ENCODE measurements around the gene SHISAL1.

SHISAL1 gene

DNA sequence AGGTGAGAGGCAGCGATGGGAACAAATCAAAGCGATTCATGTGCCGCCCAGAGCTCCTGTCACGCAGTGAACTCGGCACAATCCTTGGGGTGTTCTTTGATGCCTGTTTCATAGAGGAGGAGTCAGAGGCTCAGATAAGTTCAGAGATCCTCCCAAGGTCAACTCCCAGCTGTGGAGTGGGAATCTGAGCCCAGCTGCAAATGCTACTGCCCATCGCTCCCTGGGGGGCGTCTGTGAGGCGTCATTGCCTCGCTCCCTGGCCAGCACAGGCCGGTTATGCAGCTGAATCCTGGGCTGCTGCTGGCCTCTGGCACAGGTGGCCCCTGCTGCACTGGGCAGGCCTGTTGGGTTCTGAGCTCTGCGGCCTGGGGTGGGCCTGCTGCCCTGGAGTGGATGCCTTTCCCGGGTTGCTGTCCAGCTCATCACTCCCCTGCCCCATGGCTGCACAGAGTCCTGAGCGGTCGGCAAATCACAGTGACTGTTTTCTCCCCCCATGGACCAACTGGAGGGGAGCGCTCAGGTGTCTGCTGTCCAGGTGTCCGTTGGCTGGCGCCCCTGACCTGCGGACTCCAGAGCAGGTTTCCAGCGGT is 36.3 kb upstream of the SHISAL1 start:
- peaks cover 46% of the 10 kb centered on the region for H3K27me3 Mint-ChIP-seq (ENCODE audit: low read depth, poor library complexity)
- H3K9me3 Mint-ChIP-seq, result no peaks in the 10 kb centered on the region
- TF ChIP-seq, protein P1, sequence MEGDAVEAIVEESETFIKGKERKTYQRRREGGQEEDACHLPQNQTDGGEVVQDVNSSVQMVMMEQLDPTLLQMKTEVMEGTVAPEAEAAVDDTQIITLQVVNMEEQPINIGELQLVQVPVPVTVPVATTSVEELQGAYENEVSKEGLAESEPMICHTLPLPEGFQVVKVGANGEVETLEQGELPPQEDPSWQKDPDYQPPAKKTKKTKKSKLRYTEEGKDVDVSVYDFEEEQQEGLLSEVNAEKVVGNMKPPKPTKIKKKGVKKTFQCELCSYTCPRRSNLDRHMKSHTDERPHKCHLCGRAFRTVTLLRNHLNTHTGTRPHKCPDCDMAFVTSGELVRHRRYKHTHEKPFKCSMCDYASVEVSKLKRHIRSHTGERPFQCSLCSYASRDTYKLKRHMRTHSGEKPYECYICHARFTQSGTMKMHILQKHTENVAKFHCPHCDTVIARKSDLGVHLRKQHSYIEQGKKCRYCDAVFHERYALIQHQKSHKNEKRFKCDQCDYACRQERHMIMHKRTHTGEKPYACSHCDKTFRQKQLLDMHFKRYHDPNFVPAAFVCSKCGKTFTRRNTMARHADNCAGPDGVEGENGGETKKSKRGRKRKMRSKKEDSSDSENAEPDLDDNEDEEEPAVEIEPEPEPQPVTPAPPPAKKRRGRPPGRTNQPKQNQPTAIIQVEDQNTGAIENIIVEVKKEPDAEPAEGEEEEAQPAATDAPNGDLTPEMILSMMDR (IDR thresholded peaks at IDR 0.05), result no peak
- no peak overlapping the region for H3K27ac Mint-ChIP-seq
- H3K4me1 Mint-ChIP-seq, result peaks cover 65% of the 10 kb centered on the region
- no peaks in the 10 kb centered on the region for H3K36me3 Mint-ChIP-seq (ENCODE audit: low read depth)
- peak; percentile 54 for DNase-seq
- H3K4me3 Mint-ChIP-seq, result no peak overlapping the region

DNA sequence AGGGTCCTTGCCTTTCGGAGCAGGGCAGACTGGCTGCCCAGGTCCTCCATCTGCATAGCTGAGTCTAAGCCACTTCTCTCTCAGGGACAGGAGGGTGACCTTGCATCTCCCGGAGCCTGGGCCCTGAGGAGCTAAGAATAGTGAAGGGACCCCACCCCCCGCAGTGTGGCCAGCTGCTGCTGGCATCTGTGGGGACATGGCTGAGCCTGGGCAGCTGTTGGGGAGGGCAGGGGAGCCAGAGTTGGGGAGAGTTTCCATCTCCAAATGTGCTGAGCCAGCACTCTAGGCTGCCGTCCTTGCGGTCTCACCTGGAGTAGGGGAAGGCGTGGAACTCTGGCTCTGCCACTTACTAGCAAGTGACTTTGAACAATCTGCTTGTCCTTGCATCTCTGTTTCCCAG is 34.8 kb upstream of the SHISAL1 start:
- peaks cover 51% of the 10 kb centered on the region for H3K27me3 Mint-ChIP-seq (ENCODE audit: low read depth, poor library complexity)
- H3K9me3 Mint-ChIP-seq, result no peaks in the 10 kb centered on the region
- no peak for DNase-seq
- no peaks in the 10 kb centered on the region for H3K36me3 Mint-ChIP-seq (ENCODE audit: low read depth)
- H3K27ac Mint-ChIP-seq, result no peak overlapping the region
- no peak overlapping the region for H3K4me3 Mint-ChIP-seq
- TF ChIP-seq, protein P1 (IDR thresholded peaks at IDR 0.05), result no peak
- peaks cover 51% of the 10 kb centered on the region for H3K4me1 Mint-ChIP-seq

DNA sequence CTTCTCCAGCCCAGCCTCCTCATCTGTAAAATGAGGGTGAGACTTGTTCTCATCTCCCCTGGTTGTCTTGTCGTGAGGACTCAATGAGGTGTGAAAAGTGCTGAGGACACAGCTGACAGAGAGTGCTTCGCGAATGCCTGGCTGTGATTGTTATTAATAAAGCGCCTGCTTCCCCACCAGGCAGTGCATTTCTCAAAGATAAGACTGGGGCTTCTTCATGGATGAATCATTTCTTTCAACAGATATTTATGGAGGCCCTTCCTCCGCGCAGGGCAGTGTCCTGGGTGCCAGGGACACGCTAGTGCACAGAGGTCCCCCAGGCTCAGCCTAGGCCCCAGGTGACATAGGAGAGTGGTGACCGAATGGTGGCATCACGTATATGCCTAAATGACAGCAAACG is 34.3 kb upstream of the SHISAL1 start:
- H3K27ac Mint-ChIP-seq, result no peak overlapping the region
- H3K36me3 Mint-ChIP-seq (ENCODE audit: low read depth), result no peaks in the 10 kb centered on the region
- DNase-seq, result no peak
- no peak overlapping the region for H3K4me3 Mint-ChIP-seq
- peaks cover 50% of the 10 kb centered on the region for H3K4me1 Mint-ChIP-seq
- TF ChIP-seq, protein P1 (IDR thresholded peaks at IDR 0.05), result no peak
- H3K27me3 Mint-ChIP-seq (ENCODE audit: low read depth, poor library complexity), result peaks cover 51% of the 10 kb centered on the region
- H3K9me3 Mint-ChIP-seq, result no peaks in the 10 kb centered on the region

DNA sequence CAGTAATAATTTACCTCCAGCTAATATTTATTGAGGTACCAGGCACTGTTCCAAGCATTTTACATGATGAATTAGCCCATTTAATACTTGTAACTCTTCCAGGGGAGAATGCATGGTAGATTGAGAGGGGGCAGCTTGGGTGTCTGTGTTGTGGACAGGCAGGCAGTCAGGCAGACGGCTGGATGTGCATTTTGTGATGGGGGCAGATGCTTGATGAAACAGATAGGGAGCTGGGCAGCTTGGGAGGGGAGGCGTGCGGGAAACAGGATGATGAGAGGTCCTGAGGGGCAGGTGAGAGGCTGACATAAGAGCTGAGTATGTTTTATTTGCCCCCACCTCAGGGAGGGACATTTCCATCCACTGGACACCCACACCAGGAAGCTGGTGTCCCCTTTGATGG is 33.1 kb upstream of the SHISAL1 start:
- TF ChIP-seq, protein P1 (IDR thresholded peaks at IDR 0.05), result no peak
- H3K36me3 Mint-ChIP-seq (ENCODE audit: low read depth), result no peaks in the 10 kb centered on the region
- H3K27ac Mint-ChIP-seq, result no peak overlapping the region
- no peak for DNase-seq
- peaks cover 47% of the 10 kb centered on the region for H3K27me3 Mint-ChIP-seq (ENCODE audit: low read depth, poor library complexity)
- no peaks in the 10 kb centered on the region for H3K9me3 Mint-ChIP-seq
- no peak overlapping the region for H3K4me3 Mint-ChIP-seq
- H3K4me1 Mint-ChIP-seq, result peaks cover 48% of the 10 kb centered on the region

DNA sequence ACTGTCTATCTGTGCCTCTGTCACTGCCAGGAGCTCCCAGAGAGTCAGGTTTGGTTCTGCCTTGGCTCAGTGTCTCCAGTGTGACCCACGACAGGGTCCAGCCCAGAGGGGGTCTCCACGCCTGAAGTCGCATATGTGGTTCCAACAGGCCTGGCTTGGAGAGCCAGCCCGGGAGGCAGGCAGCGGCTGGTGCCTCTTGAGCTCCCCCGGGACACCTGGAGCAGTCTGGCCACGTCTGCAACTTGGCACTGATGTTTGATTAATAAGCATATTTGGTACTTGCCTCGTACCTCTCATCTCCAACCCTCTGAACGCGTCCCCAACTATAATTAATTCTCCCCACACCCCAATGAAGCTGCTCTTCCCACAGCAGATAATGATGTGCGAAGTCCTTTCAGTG is 31.7 kb upstream of the SHISAL1 start:
- H3K4me1 Mint-ChIP-seq, result peaks cover 33% of the 10 kb centered on the region
- TF ChIP-seq, protein P1 (IDR thresholded peaks at IDR 0.05), result no peak

DNA sequence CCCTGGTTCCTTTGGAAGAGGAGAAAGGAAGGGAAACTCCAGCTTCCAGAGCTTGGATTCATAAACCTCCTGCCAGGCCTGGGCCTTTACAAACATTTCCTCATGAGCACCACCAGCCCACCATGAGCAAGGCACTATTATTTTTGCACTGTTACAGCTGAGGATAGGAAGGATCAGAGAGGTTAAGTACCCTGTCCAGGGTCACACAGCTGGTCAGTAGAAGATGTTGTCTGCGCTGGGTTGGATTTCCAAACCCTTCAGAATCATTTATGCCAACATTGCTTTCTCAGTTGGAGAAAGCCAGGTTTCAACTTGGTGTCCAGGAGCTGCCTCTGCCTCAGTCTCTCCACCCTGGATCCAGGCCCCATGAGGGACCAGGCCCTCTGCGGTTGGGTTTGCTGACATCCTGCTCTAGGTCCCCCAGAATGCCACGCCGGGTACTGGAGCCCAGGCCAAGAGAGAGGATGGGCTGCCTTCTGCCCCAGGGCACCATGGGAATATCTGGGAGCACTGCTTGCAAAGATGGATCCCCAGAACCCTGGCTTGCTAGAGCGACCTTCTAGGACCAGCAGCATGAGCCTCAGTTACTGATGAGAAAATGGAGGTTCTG is 29.7 kb upstream of the SHISAL1 start:
- Mint-ChIP-seq H3K4me3 (no peak overlapping the region), H3K9me3 (no peaks in the 10 kb centered on the region), H3K27ac (no peak overlapping the region), H3K27me3 (ENCODE audit: low read depth, poor library complexity) (peaks cover 49% of the 10 kb centered on the region), H3K36me3 (ENCODE audit: low read depth) (no peaks in the 10 kb centered on the region), H3K4me1 (peaks cover 31% of the 10 kb centered on the region)
- TF ChIP-seq, protein P1 (IDR thresholded peaks at IDR 0.05), result no peak
- DNase-seq, result no peak

More for the DNA sequence above, 31.7 kb upstream of the SHISAL1 start:
- H3K27me3 Mint-ChIP-seq (ENCODE audit: low read depth, poor library complexity), result peaks cover 46% of the 10 kb centered on the region
- H3K9me3 Mint-ChIP-seq, result no peaks in the 10 kb centered on the region
- no peak overlapping the region for H3K4me3 Mint-ChIP-seq
- H3K27ac Mint-ChIP-seq, result no peak overlapping the region
- DNase-seq, result no peak
- no peaks in the 10 kb centered on the region for H3K36me3 Mint-ChIP-seq (ENCODE audit: low read depth)

Data from nephron progenitor cell (in vitro differentiated cells).